ENCODE results near the gene COX10.
"Not testable (repeated sequence)": the region's sequence is repeated elsewhere in the genome, so short reads cannot be mapped to it uniquely, and the experiment has no call there.

Gene COX10

DNA sequence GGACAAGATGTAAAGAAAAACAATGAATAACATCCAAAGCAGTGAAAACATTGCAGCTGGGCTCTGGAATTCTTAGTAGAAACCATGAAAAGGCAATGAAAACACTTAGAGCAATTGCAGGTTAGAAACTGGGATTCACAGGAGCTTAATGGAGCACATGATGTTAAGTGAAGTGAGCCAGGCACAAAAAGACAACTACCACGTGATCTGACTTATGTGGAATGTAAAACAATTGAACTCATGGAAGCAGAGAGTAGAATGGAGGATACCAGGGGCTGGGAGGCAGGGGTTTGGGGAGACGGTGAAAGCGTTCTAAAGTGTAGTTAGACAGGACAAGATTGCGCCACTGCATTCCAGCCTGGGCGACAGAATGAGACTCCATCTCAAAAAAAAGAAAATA is 170.0 kb downstream of the COX10 start:
- not testable (repeated sequence) for DNase-seq (ENCODE audit: extremely low read depth in 1 of 2, low read depth in 1 of 2)

DNA sequence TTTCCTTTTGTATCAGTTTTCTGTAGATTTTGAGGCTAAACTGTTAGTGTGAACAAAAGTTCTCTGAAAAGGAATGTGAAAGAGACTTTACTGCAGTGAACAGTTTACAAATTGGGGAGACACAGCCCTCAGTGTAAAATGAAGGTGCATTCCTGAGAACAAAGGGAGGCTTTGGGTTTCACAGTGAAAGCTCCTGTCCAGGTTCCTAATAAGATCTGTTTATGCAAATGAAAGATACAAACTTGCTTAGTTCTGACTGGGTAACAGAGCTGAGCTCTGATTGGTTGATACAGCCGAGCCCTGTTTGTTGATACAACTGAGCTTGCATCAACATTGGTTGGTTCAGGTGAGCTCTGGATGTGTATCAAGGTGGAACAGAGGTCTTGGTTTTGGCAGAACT is 175.7 kb downstream of the COX10 start:
- DNase-seq (ENCODE audit: extremely low read depth in 1 of 2, low read depth in 1 of 2): no peak

DNA sequence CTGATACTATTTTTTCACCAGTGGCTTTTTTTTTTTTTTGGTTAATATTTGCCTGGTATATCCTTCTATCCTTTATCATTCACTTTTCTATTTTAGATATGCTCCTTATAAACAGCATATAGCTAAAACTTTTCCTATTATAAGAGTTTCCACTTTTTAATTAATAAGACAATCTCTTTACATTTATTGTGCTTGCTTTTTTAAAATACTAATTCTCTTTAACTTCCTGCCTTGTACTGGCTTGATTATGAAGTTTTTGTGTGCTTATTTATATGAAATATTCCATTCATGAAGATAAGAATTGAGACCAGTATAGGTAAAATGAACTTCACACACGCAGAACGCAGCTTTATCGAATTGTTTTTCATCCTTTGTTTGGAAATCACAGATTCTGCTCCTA is 176.3 kb downstream of the COX10 start:
- no peak for DNase-seq (ENCODE audit: extremely low read depth in 1 of 2, low read depth in 1 of 2)

All from stimulated activated CD8-positive, alpha-beta memory T cell treated with anti-CD3 and anti-CD28 coated beads, Interleukin-7, amount 100 ng/mL, for 48 hours (primary cell).